HEK293 (cell line): ENCODE measurements around the gene MYLK4.

Source experiments
- CTCF ChIA-PET: fragments of 350-600 bp; formaldehyde crosslinking; extraction: SDS; loops from one replicate; lab custom pipeline; 2021; ENCODE audit warnings: antibody characterized with exemption; lab: Yijun Ruan, JAX
- POLR2A ChIA-PET: fragments of 300-600 bp; formaldehyde crosslinking; extraction: SDS; loops from one replicate; lab custom pipeline; 2020; ENCODE audit warnings: antibody characterized with exemption, inconsistent platforms; lab: Yijun Ruan, JAX
- H3K27ac ChIP-seq: fragments of 200-500 bp; sonication (Bioruptor generic); 2 replicates; pipeline ENCODE4 v1.5.1; 2014; ENCODE audit warnings: low read depth, low read length, control low read depth, inconsistent platforms; ENCODE audit errors: extremely low read depth
- H3K36me3 ChIP-seq, 2 experiments: fragments of 200-500 bp in 1 of 2; sonication (Bioruptor generic) in 1 of 2; 1 replicate in 1 of 2; 2 replicates in 1 of 2; pipeline ENCODE4 v1.5.1; 2014 to 2017; ENCODE audit warnings: inconsistent platforms in 2 of 2, low read length in 2 of 2; ENCODE audit not compliant: control insufficient read depth in 2 of 2, insufficient read depth in 1 of 2
- H3K4me1 ChIP-seq: fragments of 200-500 bp; sonication (Bioruptor generic); 2 replicates; pipeline ENCODE4 v1.5.1; 2014; ENCODE audit warnings: mild to moderate bottlenecking, low read length, inconsistent platforms; ENCODE audit not compliant: control insufficient read depth, insufficient read depth
- H3K4me3 ChIP-seq: 2 replicates; pipeline ENCODE4 v1.5.1; 2011; ENCODE audit warnings: low read depth, mild to moderate bottlenecking, control low read depth, low read length, moderate library complexity
- H3K9me3 ChIP-seq: fragments of 200-500 bp; sonication (Bioruptor generic); 2 replicates; pipeline ENCODE4 v1.5.1; 2014; ENCODE audit warnings: low read depth, low read length, inconsistent platforms; ENCODE audit not compliant: control insufficient read depth, insufficient read depth
- GLIS1 ChIP-seq: fragments of 450-650 bp; formaldehyde crosslinking; IDR thresholded peaks from 2 replicates; pipeline ENCODE4 v1.5.1; 2016; ENCODE audit warnings: missing biosample characterization, missing genetic modification characterization
- IKZF3 ChIP-seq: fragments of 450-650 bp; IDR thresholded peaks from 2 replicates; pipeline ENCODE4 v1.5.0; 2018; ENCODE audit warnings: missing biosample characterization, mild to moderate bottlenecking, missing genetic modification characterization, moderate library complexity
- RBAK ChIP-seq: fragments of 450-650 bp; formaldehyde crosslinking; IDR thresholded peaks from 2 replicates; pipeline ENCODE4 v1.5.1; 2016; ENCODE audit warnings: missing biosample characterization, missing genetic modification characterization
- ZNF211 ChIP-seq: fragments of 450-650 bp; formaldehyde crosslinking; IDR thresholded peaks from 2 replicates; pipeline ENCODE4 v1.5.1; 2016; ENCODE audit warnings: low read depth, missing biosample characterization, missing genetic modification characterization
- ZNF280D ChIP-seq: fragments of 450-650 bp; formaldehyde crosslinking; IDR thresholded peaks from 2 replicates; pipeline ENCODE4 v1.5.1; 2016; ENCODE audit warnings: missing biosample characterization, missing genetic modification characterization
- ZNF624 ChIP-seq: fragments of 450-650 bp; formaldehyde crosslinking; IDR thresholded peaks from 2 replicates; pipeline ENCODE4 v1.5.1; 2017; ENCODE audit warnings: missing biosample characterization, missing genetic modification characterization
- ZNF658 ChIP-seq: fragments of 450-650 bp; formaldehyde crosslinking; IDR thresholded peaks from 2 replicates; pipeline ENCODE4; 2016; ENCODE audit warnings: missing biosample characterization, missing genetic modification characterization
- ZNF670 ChIP-seq: fragments of 450-650 bp; formaldehyde crosslinking; IDR thresholded peaks from 2 replicates; pipeline ENCODE4 v1.5.1; 2016; ENCODE audit warnings: missing biosample characterization, missing genetic modification characterization, low read depth
- ZNF792 ChIP-seq: fragments of 450-650 bp; formaldehyde crosslinking; IDR thresholded peaks from 2 replicates; pipeline ENCODE4 v1.5.1; 2016; ENCODE audit warnings: missing biosample characterization, missing genetic modification characterization
- ZNF837 ChIP-seq: fragments of 450-650 bp; formaldehyde crosslinking; IDR thresholded peaks from 2 replicates; pipeline ENCODE4 v1.5.1; 2016; ENCODE audit warnings: missing biosample characterization, missing genetic modification characterization
- TF ChIP-seq, protein P1 (sequence below): fragments of 450-650 bp; formaldehyde crosslinking; conservative IDR thresholded peaks from 2 replicates; pipeline ENCODE4 v1.5.1; 2016; ENCODE audit warnings: low read depth, missing biosample characterization, missing genetic modification characterization

Gene MYLK4

GRCh38 chr6:2687456-2687855 is 63.3 kb downstream of the MYLK4 start:
- no peak overlapping the region for H3K4me3 ChIP-seq
- POLR2A ChIA-PET: no interaction called here
- no peaks in the 10 kb centered on the region for H3K36me3 ChIP-seq
- TF ChIP-seq ZNF670 (tag by site-specific recombination) (no peak), IKZF3 (tag by site-specific recombination) (no peak), ZNF280D (tag by site-specific recombination) (no peak)
- H3K27ac ChIP-seq: no peak overlapping the region
- CTCF ChIA-PET: interaction anchor here (1.1 kb wide), 1 partner anchor 9 kb away, joined by 3 read pairs; no protein-coding TSS in a partner anchor
- peaks cover 2% of the 10 kb centered on the region; the same call in 1 of the 2 replicates for H3K4me1 ChIP-seq
- no peaks in the 10 kb centered on the region for H3K9me3 ChIP-seq

DNA sequence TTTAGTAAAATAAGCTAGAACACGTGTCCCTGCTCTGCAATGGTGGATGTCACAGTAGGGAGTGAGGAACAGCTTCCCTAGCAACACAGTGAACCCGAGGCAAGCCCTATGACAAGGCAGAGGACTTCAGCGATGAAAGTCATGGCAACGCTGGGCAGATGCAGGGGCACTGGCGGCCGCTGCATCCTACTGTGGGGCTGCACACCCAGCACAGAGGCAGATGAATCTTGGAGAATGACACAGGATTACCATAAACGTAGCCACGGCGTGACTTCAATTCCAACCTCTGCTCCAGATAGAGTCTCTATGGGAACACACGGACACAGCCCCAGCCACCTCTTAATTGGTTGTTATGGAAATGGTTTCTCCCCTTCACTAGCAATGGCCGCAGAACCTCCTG is 64.2 kb downstream of the MYLK4 start:
- no peak for TF ChIP-seq RBAK (tag by site-specific recombination)
- Histone ChIP-seq H3K4me3 (no peak overlapping the region), H3K9me3 (no peaks in the 10 kb centered on the region), H3K4me1 (peaks cover 2% of the 10 kb centered on the region; the same call in 1 of the 2 replicates), H3K27ac (no peak overlapping the region), H3K36me3 (no peaks in the 10 kb centered on the region)
- ChIA-PET POLR2A (no interaction called here), CTCF (interaction anchor here (0.8 to 1.1 kb wide), 2 partner anchors 9 to 582 kb away, joined by 3 read pairs; no protein-coding TSS in a partner anchor)

DNA sequence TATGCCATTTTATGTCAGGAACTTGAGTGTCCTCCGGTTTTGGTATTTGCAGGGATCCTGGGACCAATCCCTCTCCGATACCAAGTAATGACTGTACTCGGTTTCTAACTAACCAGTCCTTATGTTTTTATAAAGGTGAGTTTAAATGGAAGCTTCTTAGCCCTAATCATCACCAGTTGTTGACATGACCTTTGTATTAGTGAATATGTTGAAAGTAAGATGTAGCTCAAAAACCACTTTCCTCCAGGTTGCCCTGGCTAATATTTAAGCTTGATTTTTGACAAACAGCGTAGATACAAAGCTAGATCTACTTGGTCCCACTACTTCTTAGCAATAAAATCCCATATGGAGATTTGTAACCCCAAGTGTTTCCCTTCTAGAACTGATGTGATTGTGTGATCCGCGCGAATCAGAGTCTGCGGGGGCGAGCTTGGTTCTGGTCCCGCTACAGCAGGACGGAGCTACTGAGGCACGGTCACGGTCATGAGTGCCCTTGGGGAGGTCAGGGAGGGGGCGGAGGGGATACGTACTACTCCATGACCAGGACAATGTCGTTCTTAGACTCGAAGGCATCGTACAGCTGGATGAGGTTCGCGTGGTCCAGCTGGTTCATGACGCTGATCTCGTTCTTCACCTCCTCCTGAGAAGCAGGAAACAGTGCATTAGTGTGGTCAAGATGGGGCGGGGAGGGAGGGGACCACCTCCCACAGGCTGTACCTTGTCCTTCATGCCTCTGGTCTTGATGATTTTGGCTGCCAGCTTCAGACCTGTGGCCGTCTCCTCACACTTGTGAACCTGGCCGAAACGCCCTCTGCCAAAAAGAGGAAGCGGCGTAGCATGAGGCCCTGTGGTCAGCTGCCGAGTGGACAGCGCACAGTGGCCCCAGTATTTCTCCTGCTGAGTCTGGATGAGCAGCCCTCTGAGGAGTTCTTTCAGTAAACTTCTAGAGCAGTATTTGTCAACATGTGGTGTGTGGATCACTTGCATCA is 65.7 kb downstream of the MYLK4 start:
- no peaks in the 10 kb centered on the region for H3K9me3 ChIP-seq
- ChIA-PET POLR2A (interaction anchor here (0.6 kb wide), 1 partner anchor 151 kb away, joined by 3 read pairs; no protein-coding TSS in a partner anchor), CTCF (interaction anchor here (0.8 kb wide), 1 partner anchor 160 kb away, joined by 4 read pairs; no protein-coding TSS in a partner anchor)
- no peak overlapping the region for H3K27ac ChIP-seq
- no peaks in the 10 kb centered on the region for H3K36me3 ChIP-seq
- peaks cover 2% of the 10 kb centered on the region for H3K4me1 ChIP-seq
- no peak for TF ChIP-seq ZNF624 (tag by site-specific recombination)
- no peak for TF ChIP-seq ZNF837 (tag by site-specific recombination)
- TF ChIP-seq ZNF792 (tag by site-specific recombination): no peak
- TF ChIP-seq GLIS1 (tag by site-specific recombination): no peak
- TF ChIP-seq ZNF658 (tag by site-specific recombination): no peak
- TF ChIP-seq, protein P1, sequence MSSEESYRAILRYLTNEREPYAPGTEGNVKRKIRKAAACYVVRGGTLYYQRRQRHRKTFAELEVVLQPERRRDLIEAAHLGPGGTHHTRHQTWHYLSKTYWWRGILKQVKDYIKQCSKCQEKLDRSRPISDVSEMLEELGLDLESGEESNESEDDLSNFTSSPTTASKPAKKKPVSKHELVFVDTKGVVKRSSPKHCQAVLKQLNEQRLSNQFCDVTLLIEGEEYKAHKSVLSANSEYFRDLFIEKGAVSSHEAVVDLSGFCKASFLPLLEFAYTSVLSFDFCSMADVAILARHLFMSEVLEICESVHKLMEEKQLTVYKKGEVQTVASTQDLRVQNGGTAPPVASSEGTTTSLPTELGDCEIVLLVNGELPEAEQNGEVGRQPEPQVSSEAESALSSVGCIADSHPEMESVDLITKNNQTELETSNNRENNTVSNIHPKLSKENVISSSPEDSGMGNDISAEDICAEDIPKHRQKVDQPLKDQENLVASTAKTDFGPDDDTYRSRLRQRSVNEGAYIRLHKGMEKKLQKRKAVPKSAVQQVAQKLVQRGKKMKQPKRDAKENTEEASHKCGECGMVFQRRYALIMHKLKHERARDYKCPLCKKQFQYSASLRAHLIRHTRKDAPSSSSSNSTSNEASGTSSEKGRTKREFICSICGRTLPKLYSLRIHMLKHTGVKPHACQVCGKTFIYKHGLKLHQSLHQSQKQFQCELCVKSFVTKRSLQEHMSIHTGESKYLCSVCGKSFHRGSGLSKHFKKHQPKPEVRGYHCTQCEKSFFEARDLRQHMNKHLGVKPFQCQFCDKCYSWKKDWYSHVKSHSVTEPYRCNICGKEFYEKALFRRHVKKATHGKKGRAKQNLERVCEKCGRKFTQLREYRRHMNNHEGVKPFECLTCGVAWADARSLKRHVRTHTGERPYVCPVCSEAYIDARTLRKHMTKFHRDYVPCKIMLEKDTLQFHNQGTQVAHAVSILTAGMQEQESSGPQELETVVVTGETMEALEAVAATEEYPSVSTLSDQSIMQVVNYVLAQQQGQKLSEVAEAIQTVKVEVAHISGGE (tag by site-specific recombination): no peak
- TF ChIP-seq ZNF211: no peak
- no peak overlapping the region for H3K4me3 ChIP-seq
